Hematopoietic multipotent progenitor cell (in vitro differentiated cells): Measurements from ENCODE around the gene CEBPB. TPM values are rescaled to one million over a fixed set of nuclear protein-coding genes. Genes with fewer than 3 reads are reported as not detected.
"Not testable (repeated sequence)": the region's sequence is repeated elsewhere in the genome, so short reads cannot be mapped to it uniquely, and the experiment has no call there.

Experiments
- DNase-seq, 3 donors: peaks; one replicate each; pipeline ENCODE4 v3.0.0-alpha.2; 2011 to 2015; ENCODE audit warnings: low read depth in 2 of 3, low spot score in 2 of 3
- total RNA-seq: library from RNA; depleted of rRNA; stranded (reverse); fragments of >200 nt; gene quantifications from one replicate; pipeline ENCODE4 v1.2.3, GENCODE V29; 2012

CEBPB gene
- total RNA-seq: 22.4 TPM

DNA sequence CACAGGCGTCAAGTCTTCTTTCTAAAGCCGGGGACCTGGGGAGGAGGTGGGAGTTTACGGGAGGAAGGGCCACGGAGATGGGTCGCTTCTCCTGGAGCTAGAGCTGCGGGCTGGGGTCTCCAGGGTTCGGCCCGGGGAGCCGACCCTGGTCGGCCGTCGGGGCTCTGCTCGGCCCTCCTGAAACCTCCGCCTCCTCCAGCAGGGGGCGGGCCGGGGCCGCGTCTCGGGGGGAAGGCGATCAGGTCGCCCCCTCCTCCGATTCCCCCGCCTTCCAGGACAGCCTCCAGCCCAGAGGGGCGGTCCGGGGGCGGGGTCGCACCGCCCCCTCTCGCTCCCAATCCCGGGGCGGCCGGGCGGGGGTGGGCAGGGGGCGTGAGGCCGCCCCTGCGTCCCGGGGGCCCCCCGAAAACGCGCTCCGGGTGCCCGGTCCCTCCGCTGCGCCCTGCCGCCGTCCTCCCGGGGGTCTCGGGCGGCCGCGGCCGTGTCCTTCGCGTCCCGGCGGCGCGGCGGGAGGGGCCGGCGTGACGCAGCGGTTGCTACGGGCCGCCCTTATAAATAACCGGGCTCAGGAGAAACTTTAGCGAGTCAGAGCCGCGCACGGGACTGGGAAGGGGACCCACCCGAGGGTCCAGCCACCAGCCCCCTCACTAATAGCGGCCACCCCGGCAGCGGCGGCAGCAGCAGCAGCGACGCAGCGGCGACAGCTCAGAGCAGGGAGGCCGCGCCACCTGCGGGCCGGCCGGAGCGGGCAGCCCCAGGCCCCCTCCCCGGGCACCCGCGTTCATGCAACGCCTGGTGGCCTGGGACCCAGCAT lies at the start of gene CEBPB:
TSS of gene CEBPB (plus strand) at position 580 of the 814 bp plus-strand sequence. CDS start at position 784, 204 bp downstream.
- peak; percentile 64 to 92 (median 88) for DNase-seq

- DNase-seq: no peak
These were observed 49.5 kb upstream of the CEBPB start for GRCh38 chr20:50141018-50141675.

DNA sequence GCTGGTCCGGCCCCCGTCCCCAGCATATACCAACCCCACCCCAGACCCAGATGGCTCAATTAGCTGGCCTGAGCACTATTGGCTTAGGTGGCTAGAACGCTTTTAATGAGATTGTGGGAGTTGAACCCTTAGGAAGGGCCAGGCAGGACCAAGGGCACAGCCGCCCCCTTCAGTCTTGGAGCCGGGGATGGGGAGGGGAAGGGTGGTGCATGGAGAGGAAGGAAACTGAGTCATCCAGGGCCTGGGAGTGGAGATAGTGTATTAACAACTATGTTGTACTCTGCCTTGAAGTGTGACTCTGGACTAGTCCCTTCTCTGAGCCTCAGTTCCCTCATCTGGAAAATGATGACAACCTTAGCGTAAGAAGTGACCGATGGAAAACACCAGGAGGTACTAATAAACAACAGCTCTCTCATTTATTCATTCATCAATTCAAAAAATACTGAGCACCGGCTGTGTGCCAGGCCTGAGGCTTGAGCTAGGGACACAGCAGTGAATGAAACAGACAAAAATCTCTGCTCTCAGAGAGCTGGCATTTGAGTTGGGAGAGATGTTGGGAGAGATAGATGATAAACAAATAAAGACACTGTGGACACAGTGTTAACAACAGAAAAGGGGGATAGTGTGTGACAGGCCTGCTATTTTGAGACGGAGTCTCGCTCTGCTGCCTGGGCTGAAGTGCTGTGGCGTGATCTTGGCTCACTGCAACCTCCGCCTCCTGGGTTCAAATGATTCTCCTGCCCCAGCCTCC lies 48.6 kb upstream of the CEBPB start:
- DNase-seq: no peak

- DNase-seq: no peak
These were observed 47.8 kb upstream of the CEBPB start for GRCh38 chr20:50142812-50143211.

GRCh38 chr20:50144362-50144761 lies 46.3 kb upstream of the CEBPB start:
- no peak for DNase-seq

- DNase-seq: no peak
These were observed 45.1 kb upstream of the CEBPB start for GRCh38 chr20:50145566-50145965.

GRCh38 chr20:50146214-50146613 lies 44.4 kb upstream of the CEBPB start:
- DNase-seq: no peak

GRCh38 chr20:50146732-50147662 lies 43.6 kb upstream of the CEBPB start:
- DNase-seq: peak; percentile 62 to 87 (median 84)

DNA sequence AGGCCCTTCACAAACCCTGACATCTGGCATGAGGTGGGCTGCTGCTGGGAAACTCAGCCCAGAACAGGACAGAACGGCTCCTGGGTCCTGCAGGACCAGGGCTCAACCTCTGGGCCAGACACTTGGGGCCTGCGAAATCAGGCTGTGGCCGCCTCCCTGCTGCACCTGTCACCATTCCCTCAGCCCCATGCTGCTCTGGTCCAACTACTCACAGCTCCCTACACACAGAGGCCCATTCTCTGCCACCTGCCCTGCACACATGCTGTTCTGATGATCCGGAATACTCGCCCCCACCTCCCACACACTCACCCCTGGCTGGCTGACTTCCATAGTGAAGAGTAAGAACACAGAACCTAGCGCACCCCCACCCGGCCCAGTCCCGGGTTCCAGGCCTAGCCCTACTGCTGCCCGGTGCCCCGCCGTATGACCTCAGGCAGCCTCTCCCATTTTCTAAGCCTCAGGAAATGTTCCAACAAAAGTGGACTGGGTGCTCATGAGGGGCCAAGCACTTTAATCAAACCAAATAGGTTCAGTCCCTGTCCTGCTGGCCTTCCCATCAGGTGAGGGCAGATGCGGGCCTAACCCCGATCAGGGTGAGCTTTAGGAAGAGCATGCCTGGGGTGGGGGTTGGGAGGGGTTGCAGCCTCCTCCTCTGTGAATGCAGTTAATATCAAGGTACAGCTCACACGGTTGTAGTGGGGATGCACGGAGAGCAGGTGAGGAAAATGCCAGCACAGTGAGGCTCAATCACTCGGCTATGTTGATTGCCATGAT lies 41.0 kb upstream of the CEBPB start:
- DNase-seq: no peak

DNA sequence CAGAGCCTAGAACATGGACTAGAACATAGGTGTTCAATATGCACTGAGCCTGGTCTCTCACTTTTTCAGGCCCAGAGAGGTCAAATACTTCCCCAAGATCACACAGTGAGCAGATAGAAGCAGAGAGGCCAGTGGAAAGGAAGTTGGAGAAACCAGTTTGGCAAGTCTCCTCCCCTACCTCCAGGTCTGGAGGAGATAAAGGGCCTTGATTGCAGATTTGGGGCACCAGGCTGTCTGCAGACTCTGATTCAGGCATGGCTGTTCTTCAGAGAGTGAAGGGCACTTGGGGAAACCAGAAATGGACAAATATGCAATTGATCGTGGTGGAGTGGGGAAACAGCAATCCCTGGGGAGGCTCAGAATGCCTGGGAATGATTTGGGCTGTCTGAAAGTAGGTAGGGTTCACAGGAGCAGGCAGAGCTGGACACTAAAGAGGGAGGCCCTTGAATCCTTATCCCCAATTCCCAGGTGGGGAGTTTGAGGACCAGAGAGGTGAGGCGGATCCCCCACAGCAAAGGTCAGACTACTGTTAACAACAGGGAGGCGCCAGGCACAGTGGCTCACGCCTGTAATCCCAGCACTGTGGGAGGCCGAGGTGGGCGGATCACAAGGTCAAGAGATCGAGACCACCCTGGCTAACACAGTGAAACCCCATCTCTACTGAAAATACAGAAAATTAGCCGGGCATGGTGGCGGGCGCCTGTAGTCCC lies 39.4 kb upstream of the CEBPB start:
- no peak for DNase-seq

DNA sequence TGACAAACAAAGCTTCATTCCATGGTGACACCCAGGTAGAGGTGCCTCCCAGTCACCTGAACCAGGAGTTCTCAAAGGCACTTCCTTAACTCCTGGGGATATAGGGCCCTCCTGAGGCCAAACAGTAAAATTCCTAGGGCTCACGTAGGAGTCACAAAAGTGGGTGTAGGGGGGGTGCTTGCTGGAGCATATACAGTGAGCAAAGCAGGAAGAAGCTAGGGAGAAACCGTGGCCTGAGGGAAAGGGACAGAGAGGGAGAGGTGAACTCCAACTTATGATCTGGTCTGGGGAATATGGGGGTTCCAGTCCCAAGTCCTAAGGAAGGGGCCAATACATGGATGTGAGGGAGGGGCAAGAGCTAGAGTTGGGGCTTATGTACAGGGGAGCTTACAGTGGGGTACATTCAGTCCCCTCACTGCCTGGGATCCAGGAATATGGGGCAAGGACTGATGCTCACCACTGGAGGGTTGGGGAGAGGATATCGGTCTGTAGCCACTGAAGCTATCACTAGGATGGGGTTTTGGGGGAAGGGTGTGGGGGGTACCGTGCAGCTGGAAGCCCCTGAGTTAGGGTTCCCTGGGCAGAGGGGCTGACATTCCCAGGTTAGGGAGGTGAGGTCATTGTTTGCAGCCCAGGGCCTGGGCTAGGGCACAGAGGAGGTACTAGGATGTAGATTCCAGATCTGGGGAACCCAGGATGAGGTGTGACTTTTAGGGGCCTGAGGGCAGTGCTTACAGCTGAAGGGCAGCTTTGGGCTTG lies 38.1 kb upstream of the CEBPB start:
- DNase-seq: no peak

DNA sequence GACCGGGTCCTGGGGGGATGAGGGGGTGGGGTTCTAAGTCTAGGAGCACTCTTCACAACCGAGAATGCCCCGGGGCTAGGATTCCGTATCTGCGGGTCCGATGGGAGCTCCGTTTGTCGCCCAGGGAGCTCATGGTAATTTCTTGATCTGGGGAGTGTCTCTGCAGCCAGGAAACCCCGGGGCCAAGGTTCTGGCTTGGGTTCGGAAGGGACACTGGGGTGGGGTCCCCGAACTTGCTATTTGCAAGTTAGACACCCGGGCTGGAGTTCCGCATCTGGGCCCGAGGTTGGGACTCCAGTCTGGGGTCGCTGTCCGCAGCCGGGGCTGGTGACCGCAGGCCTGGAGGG lies 37.5 kb upstream of the CEBPB start:
- peak in 1 of 3 donors; percentile 10 for DNase-seq

- peak; percentile 70 to 86 (median 85) for DNase-seq
These were observed 36.9 kb upstream of the CEBPB start, which contains the start of gene PEDS1 for GRCh38 chr20:50153500-50154377. PEDS1 (minus strand) TSS chr20:50153723; CDS start chr20:50153637, 86 bp downstream.

- DNase-seq: not testable (repeated sequence)
These were observed 29.1 kb upstream of the CEBPB start for GRCh38 chr20:50161494-50161893.

DNA sequence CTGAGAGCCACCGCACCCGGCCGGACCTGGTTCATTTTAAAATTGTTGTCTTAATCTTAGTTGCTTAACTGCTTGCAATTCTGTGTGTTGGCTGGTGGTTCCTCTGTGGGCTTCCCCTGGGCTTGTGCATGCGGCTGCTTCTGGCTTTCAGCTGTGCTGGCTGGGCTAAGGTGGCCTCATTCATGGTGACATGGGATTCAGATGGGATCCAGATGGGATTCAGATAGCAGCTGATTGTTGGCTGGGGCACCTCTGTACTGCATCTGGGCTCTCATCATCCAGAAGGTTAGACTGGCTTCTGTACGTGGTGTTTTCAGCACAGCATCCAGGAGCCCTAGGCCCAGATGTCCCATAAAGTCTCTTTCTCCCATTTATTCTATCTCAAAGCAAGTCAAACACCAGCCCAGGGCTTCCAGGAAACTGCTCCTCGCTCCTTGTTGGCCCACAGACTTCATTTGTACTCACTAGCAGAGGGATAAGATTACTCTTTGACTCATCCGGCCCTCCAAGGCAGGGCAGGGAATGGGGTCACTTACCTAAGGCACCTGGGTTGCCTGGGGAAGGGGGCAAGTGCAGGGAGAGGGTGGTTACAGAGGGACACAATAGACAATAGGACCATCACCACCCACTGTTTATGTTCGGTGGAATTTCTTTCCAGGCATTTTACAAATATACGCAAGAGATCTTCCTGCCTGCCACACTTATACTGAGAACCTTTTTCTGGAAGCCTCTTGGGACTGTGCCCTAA lies 26.9 kb upstream of the CEBPB start:
- no peak for DNase-seq
